DND-41 (cell line): ENCODE results near the gene ZACN.

Source experiments
- ATAC-seq: fragments of 200-7000 bp; cut with Tn5 transposase; 3 replicates; pipeline ENCODE4 v1.9.1; 2021; ENCODE audit warnings: low read depth; ENCODE audit not compliant: insufficient read depth
- DNase-seq: peaks from one replicate; pipeline ENCODE4 v3.0.0-alpha.2; 2020
- H2AFZ ChIP-seq: 2 replicates; pipeline ENCODE4 v1.6.0; 2012; ENCODE audit warnings: low read depth, low read length
- H3K27ac ChIP-seq: 2 replicates; pipeline ENCODE4 v1.5.1; 2012; ENCODE audit warnings: low read length, inconsistent platforms
- H3K27me3 ChIP-seq: fragments of 200-600 bp; sonication (generic); 2 replicates; pipeline ENCODE4 v1.6.0; 2012; ENCODE audit warnings: low read length, mild to moderate bottlenecking, inconsistent platforms; ENCODE audit not compliant: insufficient read depth, poor library complexity
- H3K36me3 ChIP-seq: 2 replicates; pipeline ENCODE4 v1.5.1; 2012; ENCODE audit warnings: low read length, inconsistent platforms; ENCODE audit not compliant: insufficient read depth
- H3K4me1 ChIP-seq: 2 replicates; pipeline ENCODE4 v1.5.1; 2012; ENCODE audit warnings: mild to moderate bottlenecking, low read length; ENCODE audit not compliant: insufficient read depth
- H3K4me2 ChIP-seq: 2 replicates; pipeline ENCODE4 v1.6.0; 2012; ENCODE audit warnings: mild to moderate bottlenecking, moderate library complexity, low read length, inconsistent platforms; ENCODE audit not compliant: insufficient read depth
- H3K4me3 ChIP-seq, 2 experiments: fragments of 200-600 bp in 1 of 2; shearing (Covaris generic) in 1 of 2; 2 replicates each; pipeline ENCODE4 v1.5.1; 2012 to 2016; ENCODE audit warnings: inconsistent platforms in 2 of 2, low read length in 2 of 2, mild to moderate bottlenecking in 2 of 2, low read depth in 1 of 2, moderate library complexity in 1 of 2
- H3K79me2 ChIP-seq: 2 replicates; pipeline ENCODE4 v1.6.0; 2012; ENCODE audit warnings: low read length, inconsistent platforms; ENCODE audit not compliant: insufficient read depth
- H3K9ac ChIP-seq: 2 replicates; pipeline ENCODE4 v1.6.0; 2012; ENCODE audit warnings: low read depth, mild to moderate bottlenecking, inconsistent platforms, low read length, moderate library complexity
- H3K9me3 ChIP-seq: 2 replicates; pipeline ENCODE4 v1.5.1; 2012; ENCODE audit warnings: low read length, moderate library complexity, mild to moderate bottlenecking, inconsistent platforms; ENCODE audit not compliant: insufficient read depth, severe bottlenecking
- H4K20me1 ChIP-seq: 2 replicates; pipeline ENCODE4 v1.6.0; 2012; ENCODE audit warnings: low read length; ENCODE audit not compliant: insufficient read depth
- CTCF ChIP-seq: IDR thresholded peaks from 2 replicates; pipeline ENCODE4 v1.5.1; 2012; ENCODE audit warnings: borderline replicate concordance, low read length, moderate library complexity, mild to moderate bottlenecking; ENCODE audit not compliant: poor library complexity, severe bottlenecking; ENCODE audit errors: extremely low read depth
- EZH2 ChIP-seq: IDR thresholded peaks from 3 replicates; pipeline ENCODE4 v1.6.1; 2012; ENCODE audit warnings: borderline replicate concordance, low read depth, mild to moderate bottlenecking, moderate library complexity, low read length, inconsistent platforms; ENCODE audit not compliant: severe bottlenecking

Gene ZACN

GRCh38 chr17:76046064-76046463 is 32.9 kb upstream of the ZACN start:
- TF ChIP-seq CTCF (no peak), EZH2 (no peak)
- ATAC-seq (no peak), DNase-seq (no peak)
- Histone ChIP-seq H3K27ac (no peak overlapping the region), H3K4me3 (no peak overlapping the region), H3K4me1 (no peaks in the 10 kb centered on the region), H3K79me2 (no peaks in the 10 kb centered on the region; the same call in 1 of the 2 replicates), H3K9ac (no peak overlapping the region), H3K36me3 (peaks cover 96% of the 10 kb centered on the region), H2AFZ (no peak overlapping the region), H4K20me1 (no peaks in the 10 kb centered on the region), H3K9me3 (no peaks in the 10 kb centered on the region), H3K4me2 (no peak overlapping the region), H3K27me3 (no peaks in the 10 kb centered on the region)

- H3K4me2 ChIP-seq: no peak overlapping the region
- H3K27me3 ChIP-seq: no peaks in the 10 kb centered on the region
Observed at GRCh38 chr17:76048025-76048605, 30.9 kb upstream of the ZACN start.

GRCh38 chr17:76048711-76049110 is 30.3 kb upstream of the ZACN start:
- Histone ChIP-seq H3K36me3 (peaks cover 93% of the 10 kb centered on the region), H3K4me2 (no peak overlapping the region)
- DNase-seq: no peak

More at GRCh38 chr17:76048025-76048605, 30.9 kb upstream of the ZACN start:
- DNase-seq (no peak), ATAC-seq (no peak)
- Histone ChIP-seq H3K9me3 (no peaks in the 10 kb centered on the region), H3K27ac (no peak overlapping the region), H3K4me1 (no peaks in the 10 kb centered on the region), H2AFZ (no peak overlapping the region), H4K20me1 (no peaks in the 10 kb centered on the region), H3K9ac (no peak overlapping the region), H3K36me3 (peaks cover 95% of the 10 kb centered on the region), H3K4me3 (no peak overlapping the region), H3K79me2 (peaks cover 7% of the 10 kb centered on the region)
- no peak for TF ChIP-seq EZH2
- TF ChIP-seq CTCF: no peak

More at GRCh38 chr17:76048711-76049110, 30.3 kb upstream of the ZACN start:
- TF ChIP-seq CTCF: no peak
- TF ChIP-seq EZH2: no peak
- H3K9ac ChIP-seq: no peak overlapping the region
- no peaks in the 10 kb centered on the region for H3K4me1 ChIP-seq
- H4K20me1 ChIP-seq: no peaks in the 10 kb centered on the region
- ATAC-seq: no peak
- no peak overlapping the region for H2AFZ ChIP-seq
- peaks cover 9% of the 10 kb centered on the region for H3K79me2 ChIP-seq
- H3K27ac ChIP-seq: no peak overlapping the region
- no peak overlapping the region for H3K4me3 ChIP-seq
- H3K27me3 ChIP-seq: no peaks in the 10 kb centered on the region
- no peaks in the 10 kb centered on the region for H3K9me3 ChIP-seq
